Ovary (tissue), 9 donors: ENCODE data around the gene C3orf33. TPM values are rescaled to one million over a fixed set of nuclear protein-coding genes. Genes with fewer than 3 reads are reported as not detected.
A peak's percentile ranks its signal among the peaks of the same experiment; 100 is the strongest.

ENCODE experiments used
- DNase-seq, 5 donors: peaks; one replicate each; pipeline ENCODE4 v3.0.0-alpha.2; 2019 to 2020
- H3K27ac ChIP-seq, 2 donors: fragments of 200-600 bp; one replicate each; pipeline versions ENCODE4 v1.5.1 to v1.8.0; 2019 to 2022
- H3K27me3 ChIP-seq: fragments of 200-600 bp; one replicate; pipeline ENCODE4 v1.8.0; 2022
- H3K36me3 ChIP-seq: fragments of 200-600 bp; sonication (generic); one replicate; pipeline ENCODE4 v1.5.1; 2019
- H3K4me1 ChIP-seq: one replicate; pipeline ENCODE4 v1.8.1; 2013; ENCODE audit warnings: mild to moderate bottlenecking, moderate library complexity; ENCODE audit not compliant: insufficient read depth
- H3K4me3 ChIP-seq: fragments of 200-600 bp; sonication (generic); one replicate; pipeline ENCODE4 v1.5.1; 2017
- H3K9me3 ChIP-seq, 2 donors: fragments of 200-600 bp in 1 of 2; sonication (generic) in 1 of 2; one replicate each; pipeline versions ENCODE4 v1.5.1 to v1.8.1; 2013 to 2019; ENCODE audit warnings: mild to moderate bottlenecking in 1 of 2, moderate library complexity in 1 of 2
- EP300 ChIP-seq: sonication (generic); formaldehyde crosslinking; IDR thresholded peaks from one replicate; pipeline ENCODE4 v1.6.1; 2017; ENCODE audit warnings: antibody characterized with exemption
- POLR2A ChIP-seq: fragments of 450-650 bp; IDR thresholded peaks from one replicate; pipeline ENCODE4 v1.6.1; 2017; ENCODE audit warnings: antibody characterized with exemption, mild to moderate bottlenecking, moderate library complexity
- WGBS, 3 donors: extraction: QIAGEN DNeasy Blood & Tissue Kit in 1 of 3; methylation state at CpG; one replicate each; pipeline versions ENCODE4 v1.1.5 to v1.1.7; 2013 to 2017; 5-methylcytosine and 5-hydroxymethylcytosine counted together
- intact Hi-C, 4 donors: fragments of 100-400 bp; cut with DNase I; formaldehyde crosslinking; loops; one replicate each; pipeline versions ENCODE4 v1.11.0 to v1.15.1; 2022 to 2023
- polyA plus RNA-seq, 2 donors: library from polyadenylated mRNA; stranded (reverse); fragments of 200-250 nt in 1 of 2; fragments of 350-450 nt in 1 of 2; fragmentation: Illumina TruSeq in 1 of 2; extraction: RNeasy Lipid Tissue Mini Kit (QIAGEN cat#74804) in 1 of 2; gene quantifications; one replicate each; pipeline ENCODE4 v1.2.3, GENCODE V29; 2013 to 2014
- total RNA-seq, 7 donors: library from RNA; depleted of rRNA in 2 of 7; stranded (reverse); fragments of >200 nt in 2 of 7; fragmentation: NEBNext Ultra II Directional in 3 of 7; extraction: Animal tissue kit (Norgen Biotek cat#: 25700) in 3 of 7; gene quantifications; one replicate each; pipeline versions ENCODE4 v1.1.0 to v1.2.4, GENCODE V29; 2016 to 2023
- TF ChIP-seq, protein P1 (sequence below), 3 donors: fragments of 450-650 bp in 2 of 3; fragments of 200-600 bp in 1 of 3; IDR thresholded peaks; one replicate each; pipeline versions ENCODE4 v1.5.1 to v1.8.0; 2016 to 2022; ENCODE audit warnings: antibody characterized with exemption in 3 of 3, mild to moderate bottlenecking in 1 of 3
- donor health status: DM: no; HTN: no; CAD: no; lungs with moderate emphysema.
- donor health status: DM: no; HTN: no; CAD: no.
- donor health status: Bipolar disorder and iron deficiency.
- donor health status: DM: yes; HTN: yes; CAD: no.
- donor health status: DM: no; HTN: no; CAD: no.
- donor health status: DM: yes; HTN: yes; CAD: no.

C3orf33 gene
- total and polyA plus RNA-seq, 9 donors: 4.5 to 7.6 (median 6.3) TPM

DNA sequence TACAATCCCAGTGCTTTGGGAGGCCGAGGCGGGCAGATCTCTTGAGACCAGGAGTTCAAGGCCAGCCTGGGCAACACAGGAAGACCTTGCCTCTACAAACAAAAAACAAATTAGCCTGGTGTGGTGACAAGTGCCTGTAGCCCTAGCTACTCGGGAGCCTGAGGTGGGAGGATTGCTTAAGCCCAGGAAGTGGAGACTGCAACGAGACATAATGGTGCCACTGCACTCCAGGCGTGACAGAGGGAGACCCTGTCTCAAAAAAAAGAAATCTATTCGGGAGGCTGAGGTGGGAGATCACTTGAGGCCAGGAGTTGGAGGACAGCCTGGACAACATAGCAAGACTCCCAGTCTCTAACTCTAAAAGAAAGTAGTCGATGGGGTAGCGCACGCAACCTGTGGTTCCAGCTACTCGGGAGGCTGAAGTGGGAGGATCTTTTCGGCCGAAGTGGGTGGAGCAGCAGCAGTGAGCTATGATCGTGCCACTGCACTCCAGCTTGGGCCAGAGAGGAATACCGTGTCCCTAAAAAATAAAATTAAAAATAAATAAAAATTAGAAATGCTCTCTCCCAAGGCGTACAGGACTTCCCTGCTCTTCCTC lies 775 bp downstream of the C3orf33 start:
- peak in 3 of 5 donors; percentile 28 to 45 (median 45) for DNase-seq
- H3K9me3 ChIP-seq: no peaks in the 10 kb centered on the region
- H3K4me1 ChIP-seq: no peaks in the 10 kb centered on the region
- intact Hi-C loops: loop anchor here in 2 of 4 donors (5.0 kb wide), 2 partner anchors 47 to 67 kb away; partner anchors contain the start of genes GMPS (in 1 of the 2) and SLC33A1 (in 1 of the 2)
- peak overlapping the region; percentile 91 for H3K4me3 ChIP-seq
- H3K27ac ChIP-seq: peak overlapping the region in 1 of 2 donors; percentile 79
- TF ChIP-seq EP300 (no peak), POLR2A (no peak)
- TF ChIP-seq, protein P1, sequence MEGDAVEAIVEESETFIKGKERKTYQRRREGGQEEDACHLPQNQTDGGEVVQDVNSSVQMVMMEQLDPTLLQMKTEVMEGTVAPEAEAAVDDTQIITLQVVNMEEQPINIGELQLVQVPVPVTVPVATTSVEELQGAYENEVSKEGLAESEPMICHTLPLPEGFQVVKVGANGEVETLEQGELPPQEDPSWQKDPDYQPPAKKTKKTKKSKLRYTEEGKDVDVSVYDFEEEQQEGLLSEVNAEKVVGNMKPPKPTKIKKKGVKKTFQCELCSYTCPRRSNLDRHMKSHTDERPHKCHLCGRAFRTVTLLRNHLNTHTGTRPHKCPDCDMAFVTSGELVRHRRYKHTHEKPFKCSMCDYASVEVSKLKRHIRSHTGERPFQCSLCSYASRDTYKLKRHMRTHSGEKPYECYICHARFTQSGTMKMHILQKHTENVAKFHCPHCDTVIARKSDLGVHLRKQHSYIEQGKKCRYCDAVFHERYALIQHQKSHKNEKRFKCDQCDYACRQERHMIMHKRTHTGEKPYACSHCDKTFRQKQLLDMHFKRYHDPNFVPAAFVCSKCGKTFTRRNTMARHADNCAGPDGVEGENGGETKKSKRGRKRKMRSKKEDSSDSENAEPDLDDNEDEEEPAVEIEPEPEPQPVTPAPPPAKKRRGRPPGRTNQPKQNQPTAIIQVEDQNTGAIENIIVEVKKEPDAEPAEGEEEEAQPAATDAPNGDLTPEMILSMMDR (IDR thresholded peaks at IDR 0.05): no peak
- no peaks in the 10 kb centered on the region for H3K27me3 ChIP-seq
- WGBS, 3 donors: 32 to 52% (median 36%) methylated on average over 15 of the region's 15 CpGs
- no peaks in the 10 kb centered on the region for H3K36me3 ChIP-seq

GRCh38 chr3:155804323-155804722 lies 1.8 kb downstream of the C3orf33 start:
- intact Hi-C loops: no loop called here
- Histone ChIP-seq H3K36me3 (no peaks in the 10 kb centered on the region), H3K9me3 (no peaks in the 10 kb centered on the region)

GRCh38 chr3:155792532-155792931 lies 13.5 kb downstream of the C3orf33 start:
- TF ChIP-seq EP300 (no peak), POLR2A (no peak)
- TF ChIP-seq, protein P1 (IDR thresholded peaks at IDR 0.05): no peak
- Histone ChIP-seq H3K27ac (no peak overlapping the region), H3K4me3 (no peak overlapping the region), H3K36me3 (no peaks in the 10 kb centered on the region), H3K9me3 (no peaks in the 10 kb centered on the region), H3K27me3 (no peaks in the 10 kb centered on the region), H3K4me1 (no peaks in the 10 kb centered on the region)
- DNase-seq: no peak
- intact Hi-C loops: no loop called here
- WGBS, 3 donors: 83 to 98% (median 95%) methylated on average over 1 of the region's 1 CpG

More at GRCh38 chr3:155804323-155804722, 1.8 kb downstream of the C3orf33 start:
- no peak for DNase-seq
- TF ChIP-seq, protein P1 (IDR thresholded peaks at IDR 0.05): no peak
- TF ChIP-seq EP300 (no peak), POLR2A (no peak)
- no peaks in the 10 kb centered on the region for H3K4me1 ChIP-seq
- no peak overlapping the region for H3K4me3 ChIP-seq
- no peak overlapping the region for H3K27ac ChIP-seq
- H3K27me3 ChIP-seq: no peaks in the 10 kb centered on the region

DNA sequence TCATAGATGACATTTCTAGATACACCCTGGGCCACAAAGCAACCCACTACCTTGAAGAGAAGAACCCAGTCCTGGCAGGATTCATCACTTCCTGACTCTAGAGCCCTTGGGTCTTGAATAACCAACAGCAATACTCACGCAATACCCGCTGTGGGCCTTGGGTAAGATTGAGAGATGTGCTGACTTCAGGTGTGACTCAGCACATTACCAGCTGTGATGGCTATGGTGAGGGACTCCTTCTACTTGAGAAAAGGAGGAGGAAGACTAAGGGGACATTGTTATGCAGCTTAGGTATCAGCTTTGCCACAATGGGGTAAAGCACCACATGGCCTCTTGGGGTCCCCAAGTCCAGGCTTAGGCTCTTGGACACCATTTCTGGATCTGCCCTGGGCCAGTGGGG lies 14.9 kb downstream of the C3orf33 start:
- intact Hi-C loops: no loop called here
- Histone ChIP-seq H3K9me3 (no peaks in the 10 kb centered on the region), H3K4me3 (no peak overlapping the region), H3K36me3 (no peaks in the 10 kb centered on the region), H3K4me1 (no peaks in the 10 kb centered on the region), H3K27me3 (no peaks in the 10 kb centered on the region), H3K27ac (no peak overlapping the region)
- no peak for DNase-seq
- TF ChIP-seq POLR2A (no peak), EP300 (no peak)
- TF ChIP-seq, protein P1 (IDR thresholded peaks at IDR 0.05): no peak
- WGBS, 3 donors: 95 to 100% (median 99%) methylated on average over 2 of the region's 2 CpGs
